Kidney epithelial cell (primary cell): Measurements from ENCODE around the gene DPP6. TPM values are rescaled to one million over a fixed set of nuclear protein-coding genes. Genes with fewer than 3 reads are reported as not detected.

ENCODE experiments used
- DNase-seq: peaks from one replicate; pipeline ENCODE4 v3.0.0-alpha.2; 2010; ENCODE audit warnings: low read depth
- H3K27me3 ChIP-seq: 2 replicates; pipeline ENCODE4 v1.6.0; 2011; ENCODE audit warnings: low read length; ENCODE audit not compliant: control insufficient read depth, insufficient read depth
- H3K36me3 ChIP-seq: 2 replicates; pipeline ENCODE4 v1.5.1; 2011; ENCODE audit warnings: low read length; ENCODE audit not compliant: control insufficient read depth, insufficient read depth
- H3K4me3 ChIP-seq: 2 replicates; pipeline ENCODE4 v1.5.1; 2011; ENCODE audit warnings: low read depth, mild to moderate bottlenecking, control low read depth, low read length
- total RNA-seq: library from RNA; depleted of rRNA; stranded (reverse); fragments of >200 nt; gene quantifications from 2 replicates; pipeline ENCODE4 v1.2.3, GENCODE V29; 2015
- TF ChIP-seq, protein P1 (sequence below): IDR thresholded peaks from 2 replicates; pipeline ENCODE4 v1.5.1; 2011; ENCODE audit warnings: mild to moderate bottlenecking, moderate library complexity, low read length, control low read depth, inconsistent platforms; ENCODE audit not compliant: insufficient read depth, poor library complexity, severe bottlenecking

Gene DPP6
- total RNA-seq, 1 donor from 2014 or later, result 0.84 TPM

- H3K27me3 ChIP-seq, result no peaks in the 10 kb centered on the region
- DNase-seq, result no peak
- TF ChIP-seq, protein P1, sequence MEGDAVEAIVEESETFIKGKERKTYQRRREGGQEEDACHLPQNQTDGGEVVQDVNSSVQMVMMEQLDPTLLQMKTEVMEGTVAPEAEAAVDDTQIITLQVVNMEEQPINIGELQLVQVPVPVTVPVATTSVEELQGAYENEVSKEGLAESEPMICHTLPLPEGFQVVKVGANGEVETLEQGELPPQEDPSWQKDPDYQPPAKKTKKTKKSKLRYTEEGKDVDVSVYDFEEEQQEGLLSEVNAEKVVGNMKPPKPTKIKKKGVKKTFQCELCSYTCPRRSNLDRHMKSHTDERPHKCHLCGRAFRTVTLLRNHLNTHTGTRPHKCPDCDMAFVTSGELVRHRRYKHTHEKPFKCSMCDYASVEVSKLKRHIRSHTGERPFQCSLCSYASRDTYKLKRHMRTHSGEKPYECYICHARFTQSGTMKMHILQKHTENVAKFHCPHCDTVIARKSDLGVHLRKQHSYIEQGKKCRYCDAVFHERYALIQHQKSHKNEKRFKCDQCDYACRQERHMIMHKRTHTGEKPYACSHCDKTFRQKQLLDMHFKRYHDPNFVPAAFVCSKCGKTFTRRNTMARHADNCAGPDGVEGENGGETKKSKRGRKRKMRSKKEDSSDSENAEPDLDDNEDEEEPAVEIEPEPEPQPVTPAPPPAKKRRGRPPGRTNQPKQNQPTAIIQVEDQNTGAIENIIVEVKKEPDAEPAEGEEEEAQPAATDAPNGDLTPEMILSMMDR, result no peak
- no peak overlapping the region for H3K4me3 ChIP-seq
- H3K36me3 ChIP-seq, result no peaks in the 10 kb centered on the region
These were observed 724.2 kb downstream of the DPP6 start for GRCh38 chr7:154776350-154776749.

GRCh38 chr7:154777023-154777422 is 724.8 kb downstream of the DPP6 start:
- Histone ChIP-seq H3K4me3 (no peak overlapping the region), H3K27me3 (no peaks in the 10 kb centered on the region), H3K36me3 (no peaks in the 10 kb centered on the region)
- DNase-seq, result peak; percentile 83
- TF ChIP-seq, protein P1, result peak; percentile 70

GRCh38 chr7:154777489-154777888 is 725.3 kb downstream of the DPP6 start:
- Histone ChIP-seq H3K36me3 (no peaks in the 10 kb centered on the region), H3K27me3 (no peaks in the 10 kb centered on the region), H3K4me3 (no peak overlapping the region)
- TF ChIP-seq, protein P1, result no peak
- DNase-seq, result no peak

- H3K36me3 ChIP-seq, result no peaks in the 10 kb centered on the region
- TF ChIP-seq, protein P1, result no peak
- H3K27me3 ChIP-seq, result no peaks in the 10 kb centered on the region
- H3K4me3 ChIP-seq, result no peak overlapping the region
- no peak for DNase-seq
These were observed 725.7 kb downstream of the DPP6 start for GRCh38 chr7:154777908-154778307.

GRCh38 chr7:154781369-154782303 is 729.4 kb downstream of the DPP6 start:
- Histone ChIP-seq H3K27me3 (no peaks in the 10 kb centered on the region), H3K36me3 (no peaks in the 10 kb centered on the region), H3K4me3 (no peak overlapping the region)
- DNase-seq, result no peak
- TF ChIP-seq, protein P1, result no peak
